A673 (cell line): ENCODE measurements around the gene ZDHHC5. TPM values are rescaled to one million over a fixed set of nuclear protein-coding genes. Genes with fewer than 3 reads are reported as not detected.

Experiments
- BruUV-seq: library from RNA; stranded (reverse); fragments of 400-500 nt; replicated peaks from 2 replicates; lab custom pipeline; 2021; lab: Mats Ljungman, UMichigan
- CTCF ChIA-PET: fragments of 300-600 bp; sonication (Branson Sonifier 250); formaldehyde crosslinking; loops from one replicate; lab custom pipeline; 2022; ENCODE audit warnings: antibody characterized with exemption; lab: Charles Lee
- POLR2A ChIA-PET: fragments of 300-600 bp; sonication (Branson Sonifier 250); formaldehyde crosslinking; loops from one replicate; lab custom pipeline; 2022; ENCODE audit warnings: antibody characterized with exemption; ENCODE audit not compliant: low non-redundant PET; lab: Charles Lee
- DNase-seq: peaks from one replicate; pipeline ENCODE4 v3.0.0-alpha.2; 2015; ENCODE audit warnings: low spot score
- H3K27ac ChIP-seq: fragments of 200-600 bp; sonication (generic); 2 replicates; pipeline ENCODE4 v1.5.1; 2016; ENCODE audit warnings: mixed run types, low read depth, mild to moderate bottlenecking, mixed read lengths, antibody characterized with exemption, low read length; ENCODE audit not compliant: poor library complexity, severe bottlenecking
- H3K27me3 ChIP-seq: fragments of 200-600 bp; sonication (generic); replicated peaks from 2 replicates; pipeline ENCODE4 v1.6.1; 2017; ENCODE audit warnings: mixed run types, low read depth, mild to moderate bottlenecking, mixed read lengths, antibody characterized with exemption, low read length; ENCODE audit not compliant: insufficient read depth, poor library complexity
- H3K36me3 ChIP-seq: fragments of 200-600 bp; sonication (generic); 2 replicates; pipeline ENCODE4 v1.6.1; 2016; ENCODE audit warnings: mixed run types, mild to moderate bottlenecking, mixed read lengths, antibody characterized with exemption, low read length; ENCODE audit not compliant: insufficient read depth, poor library complexity, severe bottlenecking
- H3K4me1 ChIP-seq: fragments of 200-600 bp; sonication (generic); 2 replicates; pipeline ENCODE4 v1.6.1; 2017; ENCODE audit warnings: mixed run types, mild to moderate bottlenecking, mixed read lengths, antibody characterized with exemption, low read length; ENCODE audit not compliant: insufficient read depth, poor library complexity, severe bottlenecking
- H3K4me3 ChIP-seq: fragments of 200-600 bp; sonication (generic); 2 replicates; pipeline ENCODE4 v1.5.1; 2016; ENCODE audit warnings: low read depth, mixed run types, mild to moderate bottlenecking, mixed read lengths, low read length; ENCODE audit not compliant: poor library complexity, severe bottlenecking
- H3K9me3 ChIP-seq: fragments of 200-600 bp; sonication (generic); 2 replicates; pipeline ENCODE4 v1.6.1; 2016; ENCODE audit warnings: mixed run types, low read depth, mild to moderate bottlenecking, mixed read lengths, antibody characterized with exemption, low read length; ENCODE audit not compliant: poor library complexity, severe bottlenecking
- CTCF ChIP-seq: fragments of 300-800, 200-600 bp; sonication (generic); conservative IDR thresholded peaks from 2 replicates; pipeline ENCODE4 v1.5.1; 2017; ENCODE audit warnings: low read depth, mild to moderate bottlenecking, antibody characterized with exemption, low read length, moderate library complexity, mixed read lengths
- EZH2 ChIP-seq: fragments of 200-600 bp; sonication (generic); IDR thresholded peaks from 2 replicates; pipeline ENCODE4 v1.6.1; 2017; ENCODE audit warnings: borderline replicate concordance, low read depth, mild to moderate bottlenecking, mixed read lengths, antibody characterized with exemption, low read length; ENCODE audit not compliant: poor library complexity, severe bottlenecking
- intact Hi-C: fragments of 100-400 bp; cut with micrococcal nuclease; formaldehyde crosslinking; loops from one replicate; pipeline ENCODE4 v1.10.0; 2022; ENCODE audit not compliant: unreplicated experiment
- total RNA-seq: library from RNA; stranded (reverse); gene quantifications from 2 replicates; pipeline ENCODE4 v1.2.3, GENCODE V29; 2021

ZDHHC5 gene
- total RNA-seq, 1 experiment from 2014 or later: 76.9 TPM

GRCh38 chr11:57741132-57742086, 73.5 kb downstream of the ZDHHC5 start, which contains the start of gene SELENOH:
Gene SELENOH (plus strand): TSS chr11:57741491. CDS start chr11:57741596, 105 bp downstream.
- peak; percentile 100 for DNase-seq
- Histone ChIP-seq H3K27ac (peak within 1 kb of the TSS; percentile 95), H3K9me3 (no peaks in the 10 kb centered on the region), H3K4me1 (peaks cover 11% of the 10 kb centered on the region), H3K36me3 (peaks cover 46% of the 10 kb centered on the region), H3K27me3 (no peaks in the 10 kb centered on the region), H3K4me3 (peak within 1 kb of the TSS; percentile 88)
- ChIA-PET POLR2A (interaction anchor here (0.6 to 1.3 kb wide), 3 partner anchors 35 to 1074 kb away, joined by 3 to 5 read pairs (median 3); no protein-coding TSS in a partner anchor), CTCF (interaction anchor here (0.6 to 1.0 kb wide), 2 partner anchors 8 to 59 kb away, joined by 3 to 4 read pairs; no protein-coding TSS in a partner anchor)
- BruUV-seq: no TSS peak
- TF ChIP-seq EZH2 (no peak), CTCF (no peak)
- intact Hi-C loops: no loop called here

GRCh38 chr11:57742087-57742452, 74.2 kb downstream of the ZDHHC5 start:
- TF ChIP-seq CTCF: no peak
- no peak for TF ChIP-seq EZH2
- Histone ChIP-seq H3K27ac (peak overlapping the region; percentile 95), H3K4me3 (peak overlapping the region; percentile 88), H3K4me1 (peaks cover 11% of the 10 kb centered on the region), H3K36me3 (peaks cover 46% of the 10 kb centered on the region), H3K9me3 (no peaks in the 10 kb centered on the region), H3K27me3 (no peaks in the 10 kb centered on the region)
- DNase-seq: no peak
- intact Hi-C loops: no loop called here
- ChIA-PET CTCF (no interaction called here), POLR2A (interaction anchor here (1.3 kb wide), 1 partner anchor 37 kb away, joined by 3 read pairs; no protein-coding TSS in a partner anchor)
- BruUV-seq: TSS peak; percentile 66

GRCh38 chr11:57744357-57744756, 76.4 kb downstream of the ZDHHC5 start:
- no TSS peak for BruUV-seq
- peaks cover 31% of the 10 kb centered on the region for H3K36me3 ChIP-seq
- ChIA-PET POLR2A (no interaction called here), CTCF (no interaction called here)
- H3K4me3 ChIP-seq: no peak overlapping the region
- no peak for TF ChIP-seq CTCF
- TF ChIP-seq EZH2: no peak
- H3K27me3 ChIP-seq: no peaks in the 10 kb centered on the region
- DNase-seq: no peak
- peaks cover 11% of the 10 kb centered on the region for H3K4me1 ChIP-seq
- intact Hi-C loops: no loop called here
- no peaks in the 10 kb centered on the region for H3K9me3 ChIP-seq
- H3K27ac ChIP-seq: no peak overlapping the region
